ENCODE results near the gene ARF4.

The ARF4 gene

DNA sequence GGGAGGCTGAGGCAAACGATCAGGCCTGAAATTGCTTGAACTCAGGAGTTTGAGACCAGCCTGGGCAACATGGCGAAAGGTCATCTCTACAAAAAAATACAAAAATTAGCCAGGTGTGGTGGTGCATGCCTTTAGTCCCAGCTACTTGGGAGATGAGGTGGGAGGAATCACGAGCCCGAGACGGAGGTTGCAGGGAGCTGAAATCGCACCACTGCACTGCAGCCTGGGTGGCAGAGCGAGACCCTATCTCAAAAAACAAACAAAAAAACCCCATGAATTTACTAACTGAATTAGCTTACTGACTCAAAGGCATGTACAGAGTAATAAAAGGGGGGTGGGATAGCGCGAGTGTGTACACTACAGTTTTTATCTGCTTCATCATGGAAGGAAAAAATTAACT, 19.3 kb downstream of the ARF4 start:
- H3K9ac ChIP-seq (ENCODE audit: low read depth, low read length): no peak overlapping the region
- H3K27me3 ChIP-seq (ENCODE audit: insufficient read depth, low read length): no peaks in the 10 kb centered on the region
- no peak overlapping the region for H3K4me3 ChIP-seq (ENCODE audit: low read length)
- 96% methylated on average over 9 of the region's 9 CpGs for WGBS
- peaks cover 95% of the 10 kb centered on the region for H3K36me3 ChIP-seq (ENCODE audit: insufficient read depth, low read length)
- H3K4me1 ChIP-seq (ENCODE audit: insufficient read depth, low read length): no peaks in the 10 kb centered on the region
- no peak overlapping the region for H3K27ac ChIP-seq (ENCODE audit: low read depth, low read length)
- H3K9me3 ChIP-seq (ENCODE audit: insufficient read depth, low read depth, low read length): no peaks in the 10 kb centered on the region

- H3K27ac ChIP-seq (ENCODE audit: low read depth, low read length): no peak overlapping the region
- no peak overlapping the region for H3K4me3 ChIP-seq (ENCODE audit: low read length)
- 98% methylated on average over 2 of the region's 3 CpGs for WGBS
- H3K27me3 ChIP-seq (ENCODE audit: insufficient read depth, low read length): no peaks in the 10 kb centered on the region
- H3K9me3 ChIP-seq (ENCODE audit: insufficient read depth, low read depth, low read length): no peaks in the 10 kb centered on the region
- peaks cover 97% of the 10 kb centered on the region for H3K36me3 ChIP-seq (ENCODE audit: insufficient read depth, low read length)
- H3K9ac ChIP-seq (ENCODE audit: low read depth, low read length): no peak overlapping the region
- no peaks in the 10 kb centered on the region for H3K4me1 ChIP-seq (ENCODE audit: insufficient read depth, low read length)
Observed at GRCh38 chr3:57575966-57576626, 21.0 kb downstream of the ARF4 start.

DNA sequence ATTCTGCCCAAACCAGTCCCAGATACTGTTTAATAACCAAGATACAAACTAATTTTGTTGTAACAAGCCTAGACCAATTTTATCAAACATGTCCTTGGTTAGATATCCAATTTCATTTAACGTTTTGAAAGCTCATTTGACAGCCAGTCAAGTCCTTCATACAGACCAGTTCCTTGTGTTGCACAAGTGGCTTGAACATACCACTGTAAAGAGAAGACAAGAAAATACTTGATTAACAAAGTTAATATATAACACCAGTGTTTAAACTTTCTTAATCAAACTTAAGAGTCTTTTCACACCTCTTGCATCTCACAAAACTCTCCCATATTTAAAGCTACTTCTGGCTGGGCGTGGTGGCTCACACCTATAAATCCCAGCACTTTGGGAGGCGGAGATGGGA, 25.0 kb downstream of the ARF4 start:
- Histone ChIP-seq H3K27me3 (ENCODE audit: insufficient read depth, low read length) (no peaks in the 10 kb centered on the region), H3K4me3 (ENCODE audit: low read length) (no peak overlapping the region), H3K27ac (ENCODE audit: low read depth, low read length) (no peak overlapping the region), H3K4me1 (ENCODE audit: insufficient read depth, low read length) (no peaks in the 10 kb centered on the region), H3K36me3 (ENCODE audit: insufficient read depth, low read length) (peaks cover 72% of the 10 kb centered on the region), H3K9me3 (ENCODE audit: insufficient read depth, low read depth, low read length) (no peaks in the 10 kb centered on the region), H3K9ac (ENCODE audit: low read depth, low read length) (no peak overlapping the region)
- 96% methylated on average over 3 of the region's 3 CpGs for WGBS

GRCh38 chr3:57570878-57571277, 26.3 kb downstream of the ARF4 start:
- Histone ChIP-seq H3K4me1 (ENCODE audit: insufficient read depth, low read length) (no peaks in the 10 kb centered on the region), H3K4me3 (ENCODE audit: low read length) (no peak overlapping the region), H3K9me3 (ENCODE audit: insufficient read depth, low read depth, low read length) (no peaks in the 10 kb centered on the region), H3K36me3 (ENCODE audit: insufficient read depth, low read length) (peaks cover 68% of the 10 kb centered on the region), H3K27me3 (ENCODE audit: insufficient read depth, low read length) (no peaks in the 10 kb centered on the region), H3K27ac (ENCODE audit: low read depth, low read length) (no peak overlapping the region), H3K9ac (ENCODE audit: low read depth, low read length) (no peak overlapping the region)
- WGBS: 100% methylated on average over 1 of the region's 2 CpGs

DNA sequence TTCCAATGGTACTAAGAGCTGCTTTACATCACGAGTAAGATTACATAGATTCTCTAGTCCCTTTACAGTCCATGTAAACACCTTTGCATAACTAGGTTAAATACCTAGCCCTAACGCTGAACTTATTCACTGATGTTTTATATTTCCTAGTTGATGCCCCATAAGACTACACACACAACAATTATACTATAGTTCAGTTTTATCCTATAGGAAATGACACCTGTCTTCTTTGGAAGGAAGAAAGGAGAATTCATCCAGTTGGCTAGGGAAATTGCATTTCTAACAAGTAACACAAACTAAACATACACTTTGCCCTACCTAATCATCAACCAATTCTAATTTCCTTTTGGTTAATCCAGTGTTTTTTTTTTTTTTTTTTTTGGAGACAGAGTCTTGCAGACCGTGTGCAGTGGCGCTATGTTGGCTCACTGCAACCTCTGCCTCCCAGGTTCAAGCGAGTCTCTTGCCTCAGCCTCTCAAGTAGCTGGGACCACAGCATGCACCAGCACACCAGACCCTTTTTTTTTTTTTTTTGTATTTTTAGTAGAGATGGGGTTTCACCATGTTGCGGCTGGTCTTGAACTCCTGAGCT, 27.2 kb downstream of the ARF4 start:
- no peak overlapping the region for H3K4me3 ChIP-seq (ENCODE audit: low read length)
- H3K9me3 ChIP-seq (ENCODE audit: insufficient read depth, low read depth, low read length): no peaks in the 10 kb centered on the region
- H3K9ac ChIP-seq (ENCODE audit: low read depth, low read length): no peak overlapping the region
- WGBS: 90% methylated on average over 5 of the region's 6 CpGs
- peaks cover 65% of the 10 kb centered on the region for H3K36me3 ChIP-seq (ENCODE audit: insufficient read depth, low read length)
- H3K4me1 ChIP-seq (ENCODE audit: insufficient read depth, low read length): no peaks in the 10 kb centered on the region
- no peaks in the 10 kb centered on the region for H3K27me3 ChIP-seq (ENCODE audit: insufficient read depth, low read length)
- H3K27ac ChIP-seq (ENCODE audit: low read depth, low read length): no peak overlapping the region

DNA sequence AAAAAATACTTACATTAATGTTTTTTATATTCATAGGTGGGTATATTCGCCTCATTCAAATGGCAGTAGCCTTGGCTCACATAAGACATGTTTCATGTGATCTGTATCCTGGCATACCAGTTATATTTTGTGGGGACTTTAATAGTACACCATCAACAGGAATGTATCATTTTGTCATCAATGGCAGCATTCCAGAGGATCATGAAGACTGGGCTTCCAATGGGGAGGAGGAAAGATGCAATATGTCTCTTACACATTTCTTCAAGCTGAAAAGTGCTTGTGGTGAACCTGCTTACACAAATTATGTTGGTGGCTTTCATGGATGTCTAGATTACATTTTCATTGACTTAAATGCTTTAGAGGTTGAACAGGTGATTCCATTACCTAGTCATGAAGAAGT, 37.6 kb downstream of the ARF4 start:
- Histone ChIP-seq H3K4me3 (ENCODE audit: low read length) (no peak overlapping the region), H3K27me3 (ENCODE audit: insufficient read depth, low read length) (no peaks in the 10 kb centered on the region), H3K9ac (ENCODE audit: low read depth, low read length) (no peak overlapping the region), H3K27ac (ENCODE audit: low read depth, low read length) (no peak overlapping the region), H3K4me1 (ENCODE audit: insufficient read depth, low read length) (peaks cover 8% of the 10 kb centered on the region), H3K9me3 (ENCODE audit: insufficient read depth, low read depth, low read length) (no peaks in the 10 kb centered on the region), H3K36me3 (ENCODE audit: insufficient read depth, low read length) (peaks cover 32% of the 10 kb centered on the region)
- 100% methylated on average over 1 of the region's 1 CpG for WGBS

- 18% methylated on average over 29 of the region's 29 CpGs for WGBS
- peak overlapping the region; percentile 73 for H3K9ac ChIP-seq (ENCODE audit: low read depth, low read length)
- H3K4me1 ChIP-seq (ENCODE audit: insufficient read depth, low read length): peaks cover 8% of the 10 kb centered on the region
- no peaks in the 10 kb centered on the region for H3K27me3 ChIP-seq (ENCODE audit: insufficient read depth, low read length)
- no peaks in the 10 kb centered on the region for H3K9me3 ChIP-seq (ENCODE audit: insufficient read depth, low read depth, low read length)
- H3K27ac ChIP-seq (ENCODE audit: low read depth, low read length): no peak overlapping the region
- H3K36me3 ChIP-seq (ENCODE audit: insufficient read depth, low read length): peaks cover 26% of the 10 kb centered on the region
- peak overlapping the region; percentile 87 for H3K4me3 ChIP-seq (ENCODE audit: low read length)
Observed at GRCh38 chr3:57557085-57557537, 40.0 kb downstream of the ARF4 start.

- H3K27me3 ChIP-seq (ENCODE audit: insufficient read depth, low read length): no peaks in the 10 kb centered on the region
- H3K4me3 ChIP-seq (ENCODE audit: low read length): peak overlapping the region; percentile 87
- peak overlapping the region; percentile 73 for H3K9ac ChIP-seq (ENCODE audit: low read depth, low read length)
- peaks cover 21% of the 10 kb centered on the region for H3K36me3 ChIP-seq (ENCODE audit: insufficient read depth, low read length)
- WGBS: 8% methylated on average over 54 of the region's 54 CpGs
- peaks cover 8% of the 10 kb centered on the region for H3K4me1 ChIP-seq (ENCODE audit: insufficient read depth, low read length)
- H3K9me3 ChIP-seq (ENCODE audit: insufficient read depth, low read depth, low read length): no peaks in the 10 kb centered on the region
- H3K27ac ChIP-seq (ENCODE audit: low read depth, low read length): peak overlapping the region; percentile 66; the same call in 1 of the 2 replicates
Observed at GRCh38 chr3:57556459-57557084, 40.6 kb downstream of the ARF4 start.

DNA sequence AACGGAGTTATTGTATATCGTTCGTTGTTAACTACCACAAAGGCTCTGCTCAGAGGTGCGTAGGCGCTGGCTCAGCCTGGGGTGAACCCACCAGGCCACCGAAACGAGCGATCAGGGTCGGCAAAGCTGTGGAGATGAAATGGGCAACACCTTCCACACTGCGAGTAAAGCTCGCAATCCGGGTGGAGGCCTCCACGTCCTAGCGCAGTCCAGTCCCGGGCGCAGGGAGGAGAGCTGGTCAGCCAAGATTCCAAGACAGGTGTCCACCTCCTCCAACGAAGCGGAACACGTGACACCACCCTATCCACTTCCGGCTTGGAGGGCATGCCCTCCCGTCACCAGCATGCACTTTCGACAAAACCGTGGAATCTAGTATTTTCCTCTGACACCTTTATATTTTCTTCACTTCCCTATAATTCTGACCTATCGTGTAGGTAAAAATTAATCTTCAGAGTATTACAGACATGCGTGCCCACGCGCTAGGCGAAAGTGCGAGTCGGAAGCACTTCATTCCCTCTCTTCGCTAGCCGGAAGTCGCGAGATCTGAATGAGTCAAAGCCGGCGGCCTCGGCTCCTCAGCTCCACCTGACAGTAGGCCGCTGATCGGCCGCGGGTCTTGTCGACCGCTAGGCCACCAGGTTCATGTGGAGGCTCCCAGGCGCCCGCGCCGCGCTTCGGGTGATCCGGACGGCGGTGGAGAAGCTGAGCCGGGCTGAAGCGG, 41.2 kb downstream of the ARF4 start, which contains the start of gene PDE12:
PDE12 (plus strand) TSS at position 537 of the 721 bp plus-strand sequence; CDS start at position 643, 106 bp downstream.
- peaks cover 14% of the 10 kb centered on the region for H3K36me3 ChIP-seq (ENCODE audit: insufficient read depth, low read length)
- WGBS: 37% methylated on average over 54 of the region's 54 CpGs
- peak within 1 kb of the TSS; percentile 73 for H3K9ac ChIP-seq (ENCODE audit: low read depth, low read length)
- peak within 1 kb of the TSS; percentile 66 for H3K27ac ChIP-seq (ENCODE audit: low read depth, low read length)
- H3K9me3 ChIP-seq (ENCODE audit: insufficient read depth, low read depth, low read length): no peaks in the 10 kb centered on the region
- H3K4me1 ChIP-seq (ENCODE audit: insufficient read depth, low read length): peaks cover 8% of the 10 kb centered on the region
- H3K4me3 ChIP-seq (ENCODE audit: low read length): peak within 1 kb of the TSS; percentile 87
- H3K27me3 ChIP-seq (ENCODE audit: insufficient read depth, low read length): no peaks in the 10 kb centered on the region

DNA sequence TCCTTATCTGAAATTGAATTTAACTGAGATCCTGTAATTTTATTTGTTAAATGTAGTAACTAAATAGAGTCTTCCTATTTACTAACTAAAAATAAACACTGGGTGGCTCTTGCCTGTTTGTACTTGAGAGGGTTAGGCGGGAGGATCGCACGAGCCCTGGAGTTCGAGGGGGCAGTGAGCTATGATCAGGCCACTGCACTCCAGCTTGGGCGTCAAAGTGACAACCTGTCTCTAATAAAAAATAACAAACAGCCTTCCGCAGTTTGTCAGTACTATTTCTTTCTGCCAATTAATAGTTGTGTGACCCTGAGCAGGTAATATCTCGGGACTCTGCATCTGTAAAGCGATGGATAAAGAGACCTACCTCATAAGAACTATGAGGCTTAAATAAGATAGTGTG, 41.8 kb downstream of the ARF4 start:
- Histone ChIP-seq H3K9ac (ENCODE audit: low read depth, low read length) (peak overlapping the region; percentile 73), H3K27ac (ENCODE audit: low read depth, low read length) (no peak overlapping the region; the same call in 1 of the 2 replicates), H3K27me3 (ENCODE audit: insufficient read depth, low read length) (no peaks in the 10 kb centered on the region), H3K36me3 (ENCODE audit: insufficient read depth, low read length) (peaks cover 10% of the 10 kb centered on the region), H3K4me3 (ENCODE audit: low read length) (peak overlapping the region; percentile 87), H3K9me3 (ENCODE audit: insufficient read depth, low read depth, low read length) (no peaks in the 10 kb centered on the region), H3K4me1 (ENCODE audit: insufficient read depth, low read length) (peaks cover 8% of the 10 kb centered on the region)
- 96% methylated on average over 8 of the region's 8 CpGs for WGBS

GRCh38 chr3:57546616-57547015, 50.5 kb downstream of the ARF4 start:
- no peaks in the 10 kb centered on the region for H3K36me3 ChIP-seq (ENCODE audit: insufficient read depth, low read length)
- H3K27me3 ChIP-seq (ENCODE audit: insufficient read depth, low read length): no peaks in the 10 kb centered on the region
- peaks cover 6% of the 10 kb centered on the region; the same call in 1 of the 2 replicates for H3K4me1 ChIP-seq (ENCODE audit: insufficient read depth, low read length)
- H3K27ac ChIP-seq (ENCODE audit: low read depth, low read length): no peak overlapping the region
- H3K9me3 ChIP-seq (ENCODE audit: insufficient read depth, low read depth, low read length): no peaks in the 10 kb centered on the region
- H3K4me3 ChIP-seq (ENCODE audit: low read length): no peak overlapping the region
- no peak overlapping the region for H3K9ac ChIP-seq (ENCODE audit: low read depth, low read length)
- 82% methylated on average over 1 of the region's 1 CpG for WGBS
